ENCODE results near the gene ANKRD2.

Gene ANKRD2

GRCh38 chr10:97575127-97575668 is 2.6 kb downstream of the ANKRD2 start:
- no peak for TF ChIP-seq CEBPB (IDR thresholded peaks at IDR 0.05)
- TF ChIP-seq EGR1 (IDR thresholded peaks at IDR 0.05) = no peak
- TF ChIP-seq REST (IDR thresholded peaks at IDR 0.05; ENCODE audit: low read depth) = no peak
- TF ChIP-seq RAD21 (IDR thresholded peaks at IDR 0.05; ENCODE audit: low read depth) = no peak
- TF ChIP-seq EP300 (IDR thresholded peaks at IDR 0.05; ENCODE audit: borderline replicate concordance) = no peak
- TF ChIP-seq MAX (IDR thresholded peaks at IDR 0.05) = no peak
- TF ChIP-seq USF1 (IDR thresholded peaks at IDR 0.05) = no peak
- TF ChIP-seq CREB1 (IDR thresholded peaks at IDR 0.05; ENCODE audit: low read depth) = no peak
- TF ChIP-seq YY1 (IDR thresholded peaks at IDR 0.05; ENCODE audit: low read depth) = no peak
- no peak for TF ChIP-seq NFIC (IDR thresholded peaks at IDR 0.05)
- TF ChIP-seq TCF12 (IDR thresholded peaks at IDR 0.05; ENCODE audit: low read depth) = no peak
- TF ChIP-seq TAF1 (IDR thresholded peaks at IDR 0.05; ENCODE audit: low read depth) = no peak
- TF ChIP-seq TEAD4 (IDR thresholded peaks at IDR 0.05) = no peak

- TF ChIP-seq MAX (IDR thresholded peaks at IDR 0.05) = no peak
- no peak for TF ChIP-seq NFIC (IDR thresholded peaks at IDR 0.05)
- TF ChIP-seq CREB1 (IDR thresholded peaks at IDR 0.05; ENCODE audit: low read depth) = no peak
- no peak for TF ChIP-seq TAF1 (IDR thresholded peaks at IDR 0.05; ENCODE audit: low read depth)
- TF ChIP-seq RAD21 (IDR thresholded peaks at IDR 0.05; ENCODE audit: low read depth) = no peak
Measured at GRCh38 chr10:97577701-97578100, 5.1 kb downstream of the ANKRD2 start.

GRCh38 chr10:97578171-97578844 is 5.7 kb downstream of the ANKRD2 start:
- no peak for TF ChIP-seq USF1 (IDR thresholded peaks at IDR 0.05)
- TF ChIP-seq TCF12 (IDR thresholded peaks at IDR 0.05; ENCODE audit: low read depth) = no peak
- no peak for TF ChIP-seq EGR1 (IDR thresholded peaks at IDR 0.05)
- TF ChIP-seq CREB1 (IDR thresholded peaks at IDR 0.05; ENCODE audit: low read depth) = no peak
- TF ChIP-seq NFIC (IDR thresholded peaks at IDR 0.05) = no peak
- TF ChIP-seq EP300 (IDR thresholded peaks at IDR 0.05; ENCODE audit: borderline replicate concordance) = no peak
- TF ChIP-seq TEAD4 (IDR thresholded peaks at IDR 0.05) = no peak
- TF ChIP-seq YY1 (IDR thresholded peaks at IDR 0.05; ENCODE audit: low read depth) = no peak
- TF ChIP-seq CEBPB (IDR thresholded peaks at IDR 0.05) = no peak
- no peak for TF ChIP-seq RAD21 (IDR thresholded peaks at IDR 0.05; ENCODE audit: low read depth)
- no peak for TF ChIP-seq TAF1 (IDR thresholded peaks at IDR 0.05; ENCODE audit: low read depth)
- no peak for TF ChIP-seq REST (IDR thresholded peaks at IDR 0.05; ENCODE audit: low read depth)
- TF ChIP-seq ZBTB7A (IDR thresholded peaks at IDR 0.05; ENCODE audit: low read depth) = no peak
- TF ChIP-seq FOXM1 (IDR thresholded peaks at IDR 0.05; ENCODE audit: borderline replicate concordance, low read depth) = no peak
- no peak for TF ChIP-seq MAX (IDR thresholded peaks at IDR 0.05)

- TF ChIP-seq CEBPB (IDR thresholded peaks at IDR 0.05) = no peak
- no peak for TF ChIP-seq TAF1 (IDR thresholded peaks at IDR 0.05; ENCODE audit: low read depth)
- TF ChIP-seq USF1 (IDR thresholded peaks at IDR 0.05) = no peak
- TF ChIP-seq EP300 (IDR thresholded peaks at IDR 0.05; ENCODE audit: borderline replicate concordance) = no peak
- TF ChIP-seq REST (IDR thresholded peaks at IDR 0.05; ENCODE audit: low read depth) = no peak
- no peak for TF ChIP-seq RAD21 (IDR thresholded peaks at IDR 0.05; ENCODE audit: low read depth)
- no peak for TF ChIP-seq MAX (IDR thresholded peaks at IDR 0.05)
- no peak for TF ChIP-seq EGR1 (IDR thresholded peaks at IDR 0.05)
- TF ChIP-seq TCF12 (IDR thresholded peaks at IDR 0.05; ENCODE audit: low read depth) = no peak
- no peak for TF ChIP-seq YY1 (IDR thresholded peaks at IDR 0.05; ENCODE audit: low read depth)
- TF ChIP-seq NFIC (IDR thresholded peaks at IDR 0.05) = no peak
- TF ChIP-seq ZBTB7A (IDR thresholded peaks at IDR 0.05; ENCODE audit: low read depth) = no peak
- no peak for TF ChIP-seq TEAD4 (IDR thresholded peaks at IDR 0.05)
- TF ChIP-seq FOXM1 (IDR thresholded peaks at IDR 0.05; ENCODE audit: borderline replicate concordance, low read depth) = no peak
- no peak for TF ChIP-seq CREB1 (IDR thresholded peaks at IDR 0.05; ENCODE audit: low read depth)
Measured at GRCh38 chr10:97580421-97581367, 8.1 kb downstream of the ANKRD2 start.

Data from Ishikawa (cell line).